Stimulated activated CD8-positive, alpha-beta memory T cell treated with anti-CD3 and anti-CD28 coated beads, Interleukin-12 subunit alpha, Interleukin-12 subunit beta, amount 100 ng/mL, for 24 hours (primary cell): ENCODE results near the gene FRMD4B.

Experiments used
- DNase-seq: peaks from one replicate; pipeline ENCODE4 v3.0.0-alpha.2; 2020; ENCODE audit errors: extremely low read depth

Gene FRMD4B

GRCh38 chr3:69174871-69175737 is 210.8 kb downstream of the FRMD4B start:
- no peak for DNase-seq

- DNase-seq: no peak
These were observed 211.4 kb downstream of the FRMD4B start for GRCh38 chr3:69174445-69174844.

- no peak for DNase-seq
These were observed 213.8 kb downstream of the FRMD4B start for GRCh38 chr3:69172058-69172457.

GRCh38 chr3:69166446-69166845 is 219.4 kb downstream of the FRMD4B start:
- no peak for DNase-seq

GRCh38 chr3:69165744-69166143 is 220.1 kb downstream of the FRMD4B start:
- no peak for DNase-seq

- DNase-seq: no peak
These were observed 221.6 kb downstream of the FRMD4B start for GRCh38 chr3:69164296-69164695.

GRCh38 chr3:69162308-69162980 is 223.4 kb downstream of the FRMD4B start:
- DNase-seq: no peak

GRCh38 chr3:69161587-69162307 is 224.1 kb downstream of the FRMD4B start:
- no peak for DNase-seq

GRCh38 chr3:69160525-69160924 is 225.4 kb downstream of the FRMD4B start:
- DNase-seq: no peak

GRCh38 chr3:69160107-69160506 is 225.8 kb downstream of the FRMD4B start:
- DNase-seq: no peak

- DNase-seq: no peak
These were observed 236.3 kb downstream of the FRMD4B start for GRCh38 chr3:69149586-69149985.

- DNase-seq: no peak
These were observed 240.2 kb downstream of the FRMD4B start for GRCh38 chr3:69145688-69146087.

- DNase-seq: no peak
These were observed 241.2 kb downstream of the FRMD4B start for GRCh38 chr3:69144631-69145245.

- no peak for DNase-seq
These were observed 242.3 kb downstream of the FRMD4B start for GRCh38 chr3:69143612-69144011.

GRCh38 chr3:69142797-69143454 is 243.0 kb downstream of the FRMD4B start:
- no peak for DNase-seq

GRCh38 chr3:69142090-69142489 is 243.8 kb downstream of the FRMD4B start:
- DNase-seq: no peak

- DNase-seq: no peak
These were observed 244.6 kb downstream of the FRMD4B start for GRCh38 chr3:69141313-69141712.

GRCh38 chr3:69137412-69137811 is 248.5 kb downstream of the FRMD4B start:
- DNase-seq: no peak

- no peak for DNase-seq
These were observed 248.9 kb downstream of the FRMD4B start for GRCh38 chr3:69137005-69137404.

- no peak for DNase-seq
These were observed 255.2 kb downstream of the FRMD4B start for GRCh38 chr3:69130689-69131088.

- DNase-seq: no peak
These were observed 256.4 kb downstream of the FRMD4B start for GRCh38 chr3:69129531-69129930.

GRCh38 chr3:69128509-69128908 is 257.4 kb downstream of the FRMD4B start:
- DNase-seq: no peak
